CD4-positive, alpha-beta T cell treated with Interleukin-6 for 4 hours (primary cell): ENCODE data around the gene JUP.

ENCODE experiments used
- DNase-seq: peaks from one replicate; pipeline ENCODE4 v3.0.0-alpha.2; 2020; ENCODE audit warnings: mixed read lengths

JUP gene

GRCh38 chr17:41748275-41748674 lies 38.2 kb downstream of the JUP start:
- DNase-seq = no peak

DNA sequence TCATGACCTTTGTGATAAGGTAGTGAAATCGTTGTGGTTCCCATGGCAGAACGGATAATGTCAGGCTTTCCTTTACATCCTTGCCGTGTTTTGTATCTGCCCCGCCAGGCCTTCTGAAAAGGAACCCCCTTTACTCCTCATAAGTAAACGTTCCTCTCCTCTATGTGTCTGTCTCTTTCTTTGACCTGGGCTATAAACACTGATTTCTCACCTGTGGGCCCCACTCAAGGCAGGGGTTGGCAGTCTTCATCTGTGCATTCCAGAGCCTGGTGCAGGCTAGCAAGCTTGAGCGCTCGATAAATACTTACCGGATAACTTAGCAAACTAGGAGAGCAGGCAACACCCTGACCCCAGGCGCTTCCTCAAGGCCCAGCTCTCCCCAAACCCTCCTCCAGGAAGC lies 44.8 kb downstream of the JUP start:
- no peak for DNase-seq

DNA sequence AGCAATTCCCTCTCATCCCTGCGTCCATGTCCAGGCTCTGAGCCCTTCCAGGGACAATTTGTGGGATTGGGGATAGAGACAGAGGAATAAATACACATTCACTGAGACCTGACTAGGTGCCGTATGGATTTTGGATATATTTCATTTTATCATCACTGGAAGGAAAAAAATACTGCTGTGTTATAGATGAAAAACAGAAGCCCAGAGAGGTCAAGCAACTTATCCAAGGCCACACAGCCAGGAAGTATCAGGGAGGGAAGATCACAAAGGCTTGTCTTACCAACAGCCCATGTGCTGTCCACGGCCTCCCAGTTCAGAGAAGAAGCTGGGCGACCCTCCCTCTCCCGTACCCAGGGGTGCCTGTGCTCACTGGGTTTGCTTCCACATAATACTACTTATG lies 46.0 kb downstream of the JUP start:
- DNase-seq = no peak

GRCh38 chr17:41739661-41740352 lies 46.7 kb downstream of the JUP start:
- DNase-seq = no peak

DNA sequence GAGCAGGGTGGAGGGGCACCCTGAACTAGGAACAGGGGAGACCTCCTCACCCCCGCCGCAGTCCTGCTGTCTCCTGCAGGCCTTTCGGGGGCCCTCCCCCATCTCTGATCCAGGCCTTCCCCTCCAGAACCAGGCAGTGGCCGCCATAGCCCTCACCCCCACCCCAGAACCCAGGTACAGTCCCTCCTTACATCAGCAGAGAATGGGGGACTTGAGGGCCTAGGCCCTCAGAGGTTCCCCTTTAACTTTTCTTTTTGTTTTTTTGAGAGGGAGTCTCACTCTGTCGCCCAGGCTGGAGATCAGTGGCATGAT lies 47.8 kb downstream of the JUP start:
- DNase-seq = no peak

- DNase-seq = peak; percentile 82
Observed at GRCh38 chr17:41738077-41738800, 48.3 kb downstream of the JUP start.

GRCh38 chr17:41737680-41738023 lies 48.9 kb downstream of the JUP start:
- no peak for DNase-seq

DNA sequence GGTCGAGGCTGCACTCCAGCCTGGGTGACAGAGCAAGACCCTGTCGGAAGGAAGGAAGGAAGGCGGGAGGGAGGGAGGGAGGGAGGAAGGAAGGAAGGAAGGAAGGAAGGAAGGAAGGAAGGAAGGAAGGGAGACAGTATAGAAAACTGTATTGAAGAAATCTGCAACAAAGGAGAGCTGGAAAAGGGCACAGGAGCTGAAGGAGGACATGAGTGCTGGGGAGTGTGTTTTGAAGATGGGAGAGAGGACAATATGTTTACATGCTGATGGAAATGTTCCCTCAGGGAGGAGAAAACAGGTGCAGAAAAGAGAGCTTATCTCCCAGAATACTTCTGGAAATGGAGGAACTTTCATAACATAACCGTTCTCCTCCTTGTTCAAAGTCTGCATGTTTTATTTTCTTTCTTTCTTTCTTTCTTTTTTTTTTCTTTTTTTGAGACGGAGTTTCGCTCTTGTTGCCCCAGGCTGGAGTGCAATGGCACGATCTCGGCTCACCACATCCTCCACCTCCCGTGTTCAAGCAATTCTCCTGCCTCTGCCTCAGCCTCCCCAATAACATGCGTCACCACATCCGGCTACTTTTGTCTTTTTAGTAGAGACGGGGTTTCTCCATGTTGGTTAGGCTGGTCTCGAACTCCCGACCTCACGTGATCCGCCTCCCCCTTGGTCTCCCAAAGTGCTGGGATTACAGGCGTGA lies 49.4 kb downstream of the JUP start:
- DNase-seq = peak; percentile 16

GRCh38 chr17:41735744-41736143 lies 50.8 kb downstream of the JUP start:
- no peak for DNase-seq

DNA sequence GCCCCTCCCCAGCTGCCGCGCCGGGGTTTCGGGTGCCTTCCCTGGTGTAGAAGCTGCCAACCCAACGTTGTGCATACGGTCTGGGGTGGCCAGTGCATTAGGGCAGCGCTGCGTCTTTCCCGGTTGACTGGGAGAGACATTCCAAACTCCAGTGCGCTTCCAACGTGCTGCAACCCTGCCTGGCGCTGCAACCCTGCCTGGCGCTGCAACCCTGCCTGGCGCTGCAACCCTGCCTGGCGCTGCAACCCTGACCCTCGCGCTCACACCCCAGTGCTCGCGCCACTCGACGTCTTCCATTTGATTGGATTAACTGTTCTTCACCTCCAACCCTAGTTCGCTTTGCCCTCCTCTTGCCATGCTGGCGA lies 51.6 kb downstream of the JUP start:
- no peak for DNase-seq

DNA sequence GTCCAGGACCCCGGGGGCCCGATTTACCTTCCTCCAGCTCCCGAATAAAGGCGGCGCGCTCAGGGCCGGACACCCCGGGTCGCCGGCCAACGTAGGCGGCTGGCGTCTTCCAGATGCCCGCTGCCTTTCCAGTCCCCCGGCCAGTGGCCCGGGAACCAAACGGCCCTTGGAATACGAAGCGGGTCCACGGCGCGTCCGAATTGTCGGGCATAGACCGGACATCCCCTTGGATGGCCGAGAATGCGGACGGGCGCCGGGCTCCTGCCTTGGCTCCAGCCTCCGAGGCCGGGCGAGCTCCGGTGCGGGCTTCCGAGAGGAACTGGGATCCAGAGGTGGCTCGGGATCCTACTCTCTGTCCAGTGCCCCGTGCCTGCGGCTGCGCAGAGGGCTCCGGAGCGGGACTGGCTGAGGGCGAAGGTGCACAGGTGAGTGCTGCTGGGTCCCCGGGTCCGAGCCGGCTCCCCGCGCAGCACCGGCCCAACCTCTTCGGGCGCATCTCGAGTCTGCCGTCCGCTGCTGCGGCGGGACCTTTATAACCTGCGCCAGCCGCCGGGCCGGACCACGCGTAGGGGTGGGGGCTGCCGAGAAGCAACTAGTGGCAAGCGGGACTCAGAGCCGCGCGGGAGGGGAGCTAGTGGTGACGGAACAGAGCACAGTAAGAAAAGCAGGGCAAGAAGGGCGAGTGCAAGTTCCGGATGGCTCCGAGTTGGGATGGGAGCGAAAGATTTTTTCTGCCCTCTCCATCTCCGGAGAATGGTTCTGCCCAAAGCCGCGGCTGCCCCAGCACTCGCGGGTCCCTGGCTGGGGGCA lies 52.2 kb downstream of the JUP start, which contains the start of gene HAP1:
Gene HAP1 (minus strand): TSS at position 505 of the 810 bp plus-strand sequence. CDS start 9 bp downstream, at position 496.
- peak; percentile 13 for DNase-seq

- DNase-seq = no peak
Observed at GRCh38 chr17:41733348-41734138, 53.0 kb downstream of the JUP start.

- no peak for DNase-seq
Observed at GRCh38 chr17:41731836-41732235, 54.7 kb downstream of the JUP start.

- DNase-seq = no peak
Observed at GRCh38 chr17:41730479-41730878, 56.0 kb downstream of the JUP start.

DNA sequence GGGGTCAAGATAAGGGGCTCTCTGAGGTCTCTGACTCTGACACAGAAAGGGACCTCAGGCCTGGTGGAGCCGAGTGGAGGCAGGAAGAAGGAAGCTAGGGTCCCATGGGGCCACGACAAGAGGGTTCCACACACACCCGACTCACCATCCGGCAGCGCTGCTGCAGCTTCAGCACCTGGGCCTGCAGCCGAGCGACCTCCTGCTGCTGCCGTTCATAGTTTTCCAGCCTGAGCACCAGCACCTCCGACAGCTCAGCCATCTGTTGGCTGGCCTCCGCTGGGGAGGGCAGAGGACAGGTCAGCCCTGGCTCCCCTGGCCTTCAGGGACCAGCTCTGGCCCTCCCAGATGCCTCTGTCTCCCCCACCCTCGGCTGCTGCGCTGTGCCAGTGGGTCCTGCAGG lies 58.5 kb downstream of the JUP start:
- DNase-seq = no peak

DNA sequence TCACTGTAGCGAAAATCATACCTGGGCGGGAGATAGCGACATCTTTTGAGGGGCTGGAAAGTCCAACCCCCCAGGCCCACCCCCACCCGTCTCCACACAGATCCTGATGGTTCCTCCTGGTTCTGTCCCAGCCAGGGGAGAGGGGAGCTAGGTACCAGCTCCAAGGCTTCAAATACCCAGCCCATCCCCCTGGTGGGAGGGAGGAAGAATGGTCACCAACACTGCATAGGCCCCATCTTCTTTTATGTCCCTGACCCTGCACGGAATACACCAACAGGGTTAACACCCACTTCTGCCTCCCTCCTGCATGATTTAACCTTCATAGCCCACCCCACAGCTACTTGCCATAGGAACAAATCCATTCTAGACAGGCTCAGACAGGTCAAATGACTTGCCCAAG lies 61.4 kb downstream of the JUP start:
- no peak for DNase-seq

DNA sequence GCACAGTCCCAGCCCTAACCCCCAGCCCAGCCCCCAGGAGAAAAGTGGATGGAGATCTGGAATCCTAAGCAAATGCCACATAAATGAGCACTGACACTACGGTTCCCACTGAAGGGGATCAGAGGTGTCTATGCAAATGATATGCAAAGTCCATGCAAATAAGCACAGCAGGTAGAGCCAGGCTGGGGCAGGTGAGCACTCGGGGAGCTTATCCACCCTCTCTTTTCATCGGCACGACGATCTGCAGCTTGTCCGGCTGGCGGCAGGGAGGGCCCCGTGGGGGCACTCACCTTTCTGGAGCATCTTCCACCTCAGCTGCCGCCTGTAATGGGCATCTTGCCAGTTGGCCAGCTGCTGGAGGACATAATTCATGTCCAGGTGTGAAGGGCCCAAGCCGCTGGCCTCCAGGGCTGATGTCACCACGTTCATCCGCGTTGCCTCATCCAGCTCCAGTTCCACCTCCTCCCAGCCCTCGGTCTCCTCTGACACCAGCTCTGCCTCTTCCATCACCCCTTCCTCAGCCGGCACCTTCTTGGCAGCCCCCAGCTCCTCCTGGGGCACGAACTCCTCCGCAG lies 61.9 kb downstream of the JUP start:
- DNase-seq = no peak

DNA sequence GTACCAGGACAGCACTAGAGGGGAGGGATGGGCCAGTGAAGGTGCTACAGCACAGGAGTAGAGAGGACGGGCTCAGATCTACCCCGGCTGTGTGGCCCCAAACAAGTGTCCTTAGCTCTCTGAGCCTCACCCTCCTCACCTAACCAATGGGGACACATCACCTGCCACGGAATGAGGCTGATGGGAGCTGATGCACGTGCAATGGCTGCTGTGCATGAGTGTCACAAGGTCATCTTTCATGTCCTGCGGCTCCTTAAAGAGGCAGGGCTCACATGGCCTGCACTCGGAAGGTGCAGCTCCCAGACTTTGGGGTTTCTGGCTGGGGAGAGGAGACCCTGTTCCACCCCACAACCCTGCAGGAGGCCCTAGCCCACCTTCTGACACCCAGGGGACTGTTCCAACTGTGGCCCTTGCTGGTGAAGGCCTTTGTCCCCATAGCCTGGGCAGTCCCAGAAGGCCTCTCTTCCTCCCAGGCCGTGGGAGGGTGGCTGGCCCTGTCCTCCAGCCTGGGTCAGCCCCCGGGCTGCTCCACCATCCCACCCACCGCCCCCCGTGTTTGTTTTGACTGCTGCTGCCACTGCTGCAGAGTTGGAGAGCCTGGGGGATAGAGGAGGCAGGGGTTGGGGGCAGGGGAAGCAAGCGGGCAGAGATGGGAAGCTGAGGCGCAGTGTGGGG lies 62.6 kb downstream of the JUP start:
- DNase-seq = no peak

- DNase-seq = no peak
Observed at GRCh38 chr17:41722231-41722630, 64.3 kb downstream of the JUP start.

- no peak for DNase-seq
Observed at GRCh38 chr17:41718287-41718645, 68.2 kb downstream of the JUP start.

- peak; percentile 58 for DNase-seq
Observed at GRCh38 chr17:41717408-41718286, 68.9 kb downstream of the JUP start.
